Measurements from ENCODE around the gene CETN1. TPM values are rescaled to one million over a fixed set of nuclear protein-coding genes. Genes with fewer than 3 reads are reported as not detected.

Gene CETN1
- total RNA-seq, 1 donor = not detected

- no peak for TF ChIP-seq CTCF (IDR thresholded peaks at IDR 0.05; ENCODE audit: insufficient read depth, low read length)
- peak; percentile 17 for DNase-seq (ENCODE audit: low read depth)
- no peak overlapping the region for H3K4me3 ChIP-seq (ENCODE audit: low read depth, low read length)
These were observed 5.1 kb upstream of the CETN1 start for GRCh38 chr18:574865-575645.

- TF ChIP-seq CTCF (IDR thresholded peaks at IDR 0.05; ENCODE audit: insufficient read depth, low read length) = no peak
- H3K4me3 ChIP-seq (ENCODE audit: low read depth, low read length) = no peak overlapping the region
- no peak for DNase-seq (ENCODE audit: low read depth)
These were observed 3.3 kb upstream of the CETN1 start for GRCh38 chr18:576924-577323.

- no peak overlapping the region for H3K4me3 ChIP-seq (ENCODE audit: low read depth, low read length)
- peak; percentile 59 for DNase-seq (ENCODE audit: low read depth)
- TF ChIP-seq CTCF (IDR thresholded peaks at IDR 0.05; ENCODE audit: insufficient read depth, low read length) = no peak
These were observed 2.4 kb upstream of the CETN1 start for GRCh38 chr18:577643-578375.

GRCh38 chr18:579238-579637 is 942 bp upstream of the CETN1 start:
- TF ChIP-seq CTCF (IDR thresholded peaks at IDR 0.05; ENCODE audit: insufficient read depth, low read length) = no peak
- H3K4me3 ChIP-seq (ENCODE audit: low read depth, low read length) = no peak overlapping the region
- DNase-seq (ENCODE audit: low read depth) = no peak

GRCh38 chr18:581096-581495 is 916 bp downstream of the CETN1 start:
- peak; percentile 47 for DNase-seq (ENCODE audit: low read depth)
- TF ChIP-seq CTCF (IDR thresholded peaks at IDR 0.05; ENCODE audit: insufficient read depth, low read length) = no peak
- H3K4me3 ChIP-seq (ENCODE audit: low read depth, low read length) = no peak overlapping the region

- H3K4me3 ChIP-seq (ENCODE audit: low read depth, low read length) = no peak overlapping the region
- DNase-seq (ENCODE audit: low read depth) = peak; percentile 84
- no peak for TF ChIP-seq CTCF (IDR thresholded peaks at IDR 0.05; ENCODE audit: insufficient read depth, low read length)
These were observed 2.3 kb downstream of the CETN1 start for GRCh38 chr18:582465-582864.

Measured in fibroblast of the aortic adventitia (primary cell).